H1 (cell line): ENCODE measurements around the gene ANKS1B. TPM values are rescaled to one million over a fixed set of nuclear protein-coding genes. Genes with fewer than 3 reads are reported as not detected.

Experiments
- CTCF ChIA-PET: fragments of 300-600 bp; sonication (Branson Sonifier 250); formaldehyde crosslinking; loops from one replicate; lab custom pipeline; 2021; ENCODE audit not compliant: partially characterized antibody; lab: Charles Lee
- POLR2A ChIA-PET: fragments of 300-600 bp; sonication (Branson Sonifier 250); formaldehyde crosslinking; loops from one replicate; lab custom pipeline; 2021; ENCODE audit warnings: inconsistent platforms; ENCODE audit not compliant: partially characterized antibody; lab: Charles Lee
- DNase-seq, 2 experiments: peaks; one replicate each; pipeline versions ENCODE4 v3.0.0 to v3.0.0-alpha.2; 2010 to 2022; ENCODE audit warnings: low spot score in 2 of 2, low read depth in 1 of 2, mixed read lengths in 1 of 2
- FAIRE-seq: peaks from 2 replicates; lab custom pipeline; 2011; peaks lifted over from hg19 to GRCh38; lab: Jason Lieb, UNC
- H2AFZ ChIP-seq: 2 replicates; pipeline ENCODE4 v1.8.1; 2012; ENCODE audit warnings: low read length, inconsistent platforms
- H2AK5ac ChIP-seq: 2 replicates; pipeline ENCODE4 v1.6.1; 2013; ENCODE audit warnings: low read depth, low read length
- H2BK120ac ChIP-seq: replicated peaks from 2 replicates; pipeline ENCODE3; 2013; ENCODE audit warnings: low read depth, low read length, inconsistent platforms
- H2BK12ac ChIP-seq: 2 replicates; pipeline ENCODE4 v1.6.1; 2013; ENCODE audit warnings: low read depth, low read length
- H2BK15ac ChIP-seq: 2 replicates; pipeline ENCODE4 v1.6.1; 2013; ENCODE audit warnings: low read length
- H2BK20ac ChIP-seq: 2 replicates; pipeline ENCODE4 v1.6.1; 2013; ENCODE audit warnings: low read length
- H2BK5ac ChIP-seq: 2 replicates; pipeline ENCODE4 v1.6.1; 2013; ENCODE audit warnings: low read depth, low read length
- H3K14ac ChIP-seq: 2 replicates; pipeline ENCODE4 v1.6.1; 2013; ENCODE audit warnings: inconsistent platforms; ENCODE audit not compliant: insufficient read length
- H3K18ac ChIP-seq: 2 replicates; pipeline ENCODE4 v1.6.1; 2013; ENCODE audit warnings: low read length; ENCODE audit errors: extremely low read depth
- H3K23ac ChIP-seq: 2 replicates; pipeline ENCODE4 v1.6.1; 2013; ENCODE audit warnings: inconsistent platforms; ENCODE audit not compliant: insufficient read length
- H3K23me2 ChIP-seq: 2 replicates; pipeline ENCODE4 v1.6.1; 2013; ENCODE audit warnings: low read depth, low read length
- H3K27ac ChIP-seq: 2 replicates; pipeline ENCODE4 v1.6.1; 2011; ENCODE audit warnings: low read depth, low read length, inconsistent platforms
- H3K27me3 ChIP-seq, 4 experiments: replicated peaks in 1 of 4; 1 replicate in 1 of 4; 2 replicates in 3 of 4; pipeline versions ENCODE4 v1.6.1 to v1.8.1; 2011 to 2013; ENCODE audit warnings: low read length in 3 of 4, mild to moderate bottlenecking in 3 of 4, inconsistent platforms in 2 of 4, mixed read lengths in 2 of 4, moderate library complexity in 1 of 4; ENCODE audit not compliant: control insufficient read depth in 3 of 4, insufficient read depth in 3 of 4; ENCODE audit errors: extremely low read depth in 1 of 4
- H3K36me3 ChIP-seq, 4 experiments: 2 replicates each; pipeline versions ENCODE4 v1.6.1 to v1.8.1; 2011 to 2013; ENCODE audit warnings: mild to moderate bottlenecking in 4 of 4, low read length in 3 of 4, moderate library complexity in 2 of 4, control low read depth in 1 of 4, inconsistent platforms in 1 of 4; ENCODE audit not compliant: insufficient read depth in 4 of 4, control insufficient read depth in 2 of 4
- H3K4ac ChIP-seq: replicated peaks from 2 replicates; pipeline ENCODE3; 2013; ENCODE audit warnings: low read length, low read depth, mixed read lengths, inconsistent platforms; ENCODE audit not compliant: insufficient read length
- H3K4me1 ChIP-seq, 4 experiments: replicated peaks in 1 of 4; 1 replicate in 1 of 4; 2 replicates in 3 of 4; pipeline versions ENCODE4 v1.6.1 to v1.8.1; 2011 to 2013; ENCODE audit warnings: low read length in 3 of 4, inconsistent platforms in 2 of 4, mixed read lengths in 1 of 4; ENCODE audit not compliant: insufficient read depth in 4 of 4, control insufficient read depth in 3 of 4
- H3K4me2 ChIP-seq, 2 experiments: 2 replicates each; pipeline versions ENCODE4 v1.6.1 to v1.8.1; 2011 to 2013; ENCODE audit warnings: low read depth in 2 of 2, low read length in 2 of 2, control low read depth in 1 of 2, inconsistent platforms in 1 of 2, mild to moderate bottlenecking in 1 of 2; ENCODE audit not compliant: insufficient read depth in 1 of 2
- H3K4me3 ChIP-seq, 4 experiments: fragments of 200-600, 300-600 bp in 1 of 4; sonication (generic), shearing (Covaris generic), sonication (Bioruptor Twin) in 1 of 4; 2 replicates each; pipeline versions ENCODE4 v1.5.1 to v1.8.1; 2011 to 2016; ENCODE audit warnings: low read length in 4 of 4, low read depth in 3 of 4, control low read depth in 2 of 4, inconsistent platforms in 2 of 4, mild to moderate bottlenecking in 2 of 4, mixed read lengths in 1 of 4, moderate library complexity in 1 of 4; ENCODE audit not compliant: insufficient read depth in 2 of 4; ENCODE audit errors: extremely low read depth in 1 of 4
- H3K56ac ChIP-seq: replicated peaks from 2 replicates; pipeline ENCODE3; 2013; ENCODE audit warnings: low read depth, mild to moderate bottlenecking, mixed read lengths, low read length, inconsistent platforms; ENCODE audit not compliant: insufficient read length
- H3K79me1 ChIP-seq: 2 replicates; pipeline ENCODE4 v1.6.1; 2013; ENCODE audit warnings: low read depth, low read length, control low read depth
- H3K79me2 ChIP-seq, 2 experiments: 2 replicates each; pipeline versions ENCODE4 v1.6.1 to v1.8.1; 2012 to 2013; ENCODE audit warnings: low read length in 2 of 2, mild to moderate bottlenecking in 2 of 2, inconsistent platforms in 1 of 2; ENCODE audit not compliant: insufficient read depth in 2 of 2, control insufficient read depth in 1 of 2
- H3K9ac ChIP-seq, 4 experiments: replicated peaks in 1 of 4; 1 replicate in 1 of 4; 2 replicates in 3 of 4; pipeline versions ENCODE4 v1.6.1 to v1.8.1; 2011 to 2013; ENCODE audit warnings: low read depth in 3 of 4, low read length in 3 of 4, control low read depth in 2 of 4, mild to moderate bottlenecking in 2 of 4, moderate library complexity in 2 of 4, inconsistent platforms in 1 of 4; ENCODE audit errors: extremely low read depth in 1 of 4
- H3K9me3 ChIP-seq, 2 experiments: 2 replicates each; pipeline versions ENCODE4 v1.6.1 to v1.8.1; 2012 to 2013; ENCODE audit warnings: mild to moderate bottlenecking in 2 of 2, moderate library complexity in 2 of 2, control low read depth in 1 of 2, inconsistent platforms in 1 of 2, low read depth in 1 of 2, low read length in 1 of 2, mixed read lengths in 1 of 2; ENCODE audit not compliant: insufficient read depth in 2 of 2
- H4K20me1 ChIP-seq, 2 experiments: replicated peaks in 1 of 2; 2 replicates each; pipeline versions ENCODE3 to v1.8.1; 2011 to 2013; ENCODE audit warnings: inconsistent platforms in 2 of 2, low read length in 2 of 2, mild to moderate bottlenecking in 1 of 2; ENCODE audit not compliant: insufficient read depth in 2 of 2, control insufficient read depth in 1 of 2
- H4K5ac ChIP-seq: 2 replicates; pipeline ENCODE4 v1.6.1; 2013; ENCODE audit warnings: low read length, low read depth, mixed read lengths, inconsistent platforms; ENCODE audit not compliant: insufficient read length
- H4K8ac ChIP-seq: 2 replicates; pipeline ENCODE4 v1.8.0; 2013; ENCODE audit warnings: mild to moderate bottlenecking, moderate library complexity, low read length, inconsistent platforms; ENCODE audit not compliant: insufficient read depth; ENCODE audit errors: extremely low read depth
- H4K91ac ChIP-seq: replicated peaks from 2 replicates; pipeline ENCODE3; 2013; ENCODE audit warnings: low read length, mixed read lengths, inconsistent platforms; ENCODE audit not compliant: insufficient read length
- ATF2 ChIP-seq: IDR thresholded peaks from 2 replicates; pipeline ENCODE4 v1.6.1; 2012; ENCODE audit warnings: low read length, inconsistent platforms
- CBX8 ChIP-seq: fragments of 300-800, 300-1000 bp; sonication (generic); IDR thresholded peaks from 2 replicates; pipeline ENCODE4 v1.7.1; 2016; ENCODE audit warnings: low read depth, low read length, borderline replicate concordance
- KDM5A ChIP-seq: fragments of 200-600 bp; IDR thresholded peaks from 2 replicates; pipeline ENCODE4 v1.7.1; 2012; ENCODE audit warnings: mild to moderate bottlenecking, low read length, inconsistent platforms, mixed read lengths
- NANOG ChIP-seq: IDR thresholded peaks from 2 replicates; pipeline ENCODE4 v1.6.1; 2011; ENCODE audit warnings: low read length, low read depth, mild to moderate bottlenecking, inconsistent platforms; ENCODE audit not compliant: insufficient read depth, poor library complexity, severe bottlenecking
- POLR2AphosphoS5 ChIP-seq: IDR thresholded peaks from 2 replicates; pipeline ENCODE4 v1.6.1; 2011; ENCODE audit warnings: low read depth, low read length
- RFX5 ChIP-seq: IDR thresholded peaks from 2 replicates; pipeline ENCODE4 v1.6.1; 2011; ENCODE audit warnings: low read depth, low read length, improper control_type of control experiment, borderline replicate concordance
- SP2 ChIP-seq: IDR thresholded peaks from 2 replicates; pipeline ENCODE4 v1.6.1; 2012; ENCODE audit warnings: mild to moderate bottlenecking, low read length, inconsistent platforms
- SP4 ChIP-seq: IDR thresholded peaks from 2 replicates; pipeline ENCODE4 v1.6.1; 2012; ENCODE audit warnings: low read length, inconsistent platforms
- SUZ12 ChIP-seq: fragments of 200-600 bp; sonication (generic); IDR thresholded peaks from 2 replicates; pipeline ENCODE4 v1.6.1; 2012; ENCODE audit warnings: mild to moderate bottlenecking, inconsistent platforms, low read length, moderate library complexity, mixed read lengths
- TCF12 ChIP-seq: IDR thresholded peaks from 2 replicates; pipeline ENCODE4 v1.6.1; 2011; ENCODE audit warnings: low read depth, mild to moderate bottlenecking, low read length
- TEAD4 ChIP-seq: IDR thresholded peaks from 2 replicates; pipeline ENCODE4 v1.6.1; 2012; ENCODE audit warnings: low read depth, low read length, inconsistent platforms, mixed read lengths
- WGBS, 2 experiments: shearing (Covaris generic) in 1 of 2; methylation state at CpG; one replicate each; pipeline versions ENCODE4 v1.1.6 to v1.1.7; 2013 to 2015; ENCODE audit warnings: low lambda C conversion rate in 2 of 2, mixed read lengths in 2 of 2, inconsistent platforms in 1 of 2, low coverage in 1 of 2, missing lambda C conversion rate in 1 of 2; ENCODE audit not compliant: insufficient replicate concordance in 2 of 2, insufficient coverage in 1 of 2, insufficient read length in 1 of 2; ENCODE audit errors: extremely low coverage in 1 of 2, missing lambda C conversion rate in 1 of 2; 5-methylcytosine and 5-hydroxymethylcytosine counted together
- polyA plus RNA-seq, 7 experiments: library from polyadenylated mRNA; depleted of rRNA in 3 of 7; stranded (reverse) in 5 of 7; unstranded in 2 of 7; fragments of >200 nt in 5 of 7; fragments of 200-250 nt in 2 of 7; gene quantifications; 1 replicate in 5 of 7; 2 replicates in 1 of 7; 4 replicates in 1 of 7; pipeline versions ENCODE4 v1.2.1 to v1.2.3, GENCODE V29; 2011 to 2013; ENCODE audit warnings: missing spikeins in 2 of 7, mixed read lengths in 2 of 7
- total RNA-seq: library from RNA; stranded (reverse); fragmentation: NEBNext Ultra II Directional; extraction: Animal tissue kit (Norgen Biotek cat#: 25700); gene quantifications from 2 replicates; pipeline ENCODE4 v1.2.1, GENCODE V29; 2021

The ANKS1B gene
- total and polyA plus RNA-seq, 2 of the 8 experiments (the other 6 are each of a cell fraction or from before 2014, with no cell fraction given), result 2.7 to 6.1 TPM

- WGBS, 2 experiments, result 90% methylated on average over 3 of the region's 3 CpGs; no CpG with 5 or more reads in 1 of the 2 experiments
- no peaks in the 10 kb centered on the region for H3K23me2 ChIP-seq
- no peak for FAIRE-seq
- ChIA-PET CTCF (interaction anchor here (1.0 to 1.2 kb wide), 3 partner anchors 30 to 191 kb away, joined by 3 read pairs; no protein-coding TSS in a partner anchor), POLR2A (interaction anchor here (1.6 kb wide), 1 partner anchor 15 kb away, joined by 4 read pairs; no protein-coding TSS in a partner anchor)
- H3K27ac ChIP-seq, result no peak overlapping the region
- no peak overlapping the region for H3K4me3 ChIP-seq
- H3K56ac ChIP-seq, result no peak overlapping the region
- no peak overlapping the region for H2BK12ac ChIP-seq
- no peaks in the 10 kb centered on the region for H3K79me2 ChIP-seq
- no peak overlapping the region for H3K4ac ChIP-seq
- H4K20me1 ChIP-seq, result no peaks in the 10 kb centered on the region
- H2BK120ac ChIP-seq, result no peak overlapping the region
- no peaks in the 10 kb centered on the region for H3K36me3 ChIP-seq
- H2BK15ac ChIP-seq, result no peak overlapping the region
- DNase-seq, result no peak
- no peak overlapping the region for H3K18ac ChIP-seq
- H3K9ac ChIP-seq, result no peak overlapping the region
- H4K5ac ChIP-seq, result no peak overlapping the region
- H3K4me1 ChIP-seq, result peaks cover 2 to 8% (median 6%) of the 10 kb centered on the region in 4 experiments
- H3K9me3 ChIP-seq, result 0 out of 4 replicates have a peak, but pooled peaks cover 0 to 3% of the 10 kb centered on the region in 2 experiments
- no peak overlapping the region for H2AFZ ChIP-seq
- H3K79me1 ChIP-seq, result no peaks in the 10 kb centered on the region
- H3K27me3 ChIP-seq, result no peaks in the 10 kb centered on the region
- no peak overlapping the region for H3K4me2 ChIP-seq
- H4K91ac ChIP-seq, result no peak overlapping the region
- no peak overlapping the region for H4K8ac ChIP-seq
- H3K23ac ChIP-seq, result no peak overlapping the region
- no peak overlapping the region for H2AK5ac ChIP-seq
- TF ChIP-seq ATF2 (no peak), SP2 (no peak), POLR2AphosphoS5 (no peak), KDM5A (no peak), TCF12 (no peak), SP4 (no peak), TEAD4 (no peak), CBX8 (no peak), SUZ12 (no peak), RFX5 (no peak), NANOG (no peak)
- no peak overlapping the region for H3K14ac ChIP-seq
- H2BK20ac ChIP-seq, result no peak overlapping the region
- no peak overlapping the region for H2BK5ac ChIP-seq
These were observed 749.4 kb downstream of the ANKS1B start for GRCh38 chr12:99235381-99235780.
